GM21825 (cell line): ENCODE measurements around the gene FRA10AC1.

ENCODE experiments used
- ATAC-seq: cut with Tn5 transposase; IDR thresholded peaks from one replicate; pipeline ENCODE4 v1.9.1; 2021; ENCODE audit warnings: mild to moderate bottlenecking, moderate library complexity; ENCODE audit not compliant: unreplicated experiment

FRA10AC1 gene, protein sequence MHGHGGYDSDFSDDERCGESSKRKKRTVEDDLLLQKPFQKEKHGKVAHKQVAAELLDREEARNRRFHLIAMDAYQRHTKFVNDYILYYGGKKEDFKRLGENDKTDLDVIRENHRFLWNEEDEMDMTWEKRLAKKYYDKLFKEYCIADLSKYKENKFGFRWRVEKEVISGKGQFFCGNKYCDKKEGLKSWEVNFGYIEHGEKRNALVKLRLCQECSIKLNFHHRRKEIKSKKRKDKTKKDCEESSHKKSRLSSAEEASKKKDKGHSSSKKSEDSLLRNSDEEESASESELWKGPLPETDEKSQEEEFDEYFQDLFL

DNA sequence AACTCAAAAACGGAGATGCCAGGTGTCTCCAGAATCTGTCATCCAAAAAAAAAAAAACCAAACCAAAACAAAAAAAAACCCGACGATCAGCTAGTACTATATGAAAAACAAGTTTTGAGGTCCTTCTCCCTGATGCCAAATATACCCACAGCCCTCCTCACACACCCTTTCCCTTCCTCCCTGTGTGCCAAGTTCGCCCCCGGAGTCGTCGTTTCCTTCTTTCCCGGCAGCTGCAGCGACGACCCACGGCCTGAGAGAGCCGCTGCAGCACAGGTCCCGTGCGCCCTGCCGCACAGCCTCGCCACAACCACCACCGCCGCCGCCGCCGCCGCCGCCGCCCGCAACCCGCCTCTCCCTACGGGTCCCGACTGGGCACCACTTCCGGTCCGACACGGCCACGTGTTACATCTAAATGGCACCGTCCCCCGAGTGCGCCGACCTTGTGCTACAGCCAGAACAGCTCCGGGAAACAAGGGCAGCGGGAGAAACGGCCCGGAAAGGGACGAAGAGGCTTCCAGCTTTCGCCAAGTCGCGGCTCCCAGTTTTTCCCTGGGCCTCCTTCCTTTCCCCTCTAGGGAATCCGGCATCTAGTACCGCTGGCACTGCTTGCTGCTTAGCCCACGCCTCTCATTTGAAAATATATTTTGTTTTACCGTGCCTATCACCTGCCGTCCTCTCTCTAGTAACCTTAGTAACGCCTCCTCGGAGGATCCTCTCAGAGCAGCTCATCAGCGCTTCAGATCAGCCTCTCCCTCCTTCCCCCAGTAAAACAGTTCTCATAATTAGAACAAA lies at the start of gene FRA10AC1:
Gene FRA10AC1 (minus strand): TSS at position 383 of the 792 bp plus-strand sequence. CDS start 2,486 bp downstream, outside the sequence.
- peak; percentile 69 for ATAC-seq

DNA sequence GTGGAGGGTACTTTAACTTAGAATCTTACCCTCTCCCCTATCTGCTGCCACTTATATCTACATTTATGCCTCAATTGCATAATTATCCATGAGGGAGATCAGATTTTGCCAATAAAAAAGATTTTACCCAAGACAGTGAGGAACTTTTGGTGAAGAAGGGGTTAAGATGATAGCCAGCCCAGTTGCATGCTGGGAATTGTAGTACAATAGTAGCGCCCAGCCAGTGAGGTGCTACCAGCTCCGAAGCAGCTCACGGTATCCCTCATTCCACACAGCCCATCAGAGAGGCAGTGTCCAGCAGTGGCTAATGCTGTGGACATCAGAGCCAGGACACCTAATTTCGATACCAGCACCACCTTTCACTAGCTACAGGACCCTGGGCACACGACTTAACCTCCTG lies 49.4 kb upstream of the FRA10AC1 start:
- ATAC-seq: no peak

DNA sequence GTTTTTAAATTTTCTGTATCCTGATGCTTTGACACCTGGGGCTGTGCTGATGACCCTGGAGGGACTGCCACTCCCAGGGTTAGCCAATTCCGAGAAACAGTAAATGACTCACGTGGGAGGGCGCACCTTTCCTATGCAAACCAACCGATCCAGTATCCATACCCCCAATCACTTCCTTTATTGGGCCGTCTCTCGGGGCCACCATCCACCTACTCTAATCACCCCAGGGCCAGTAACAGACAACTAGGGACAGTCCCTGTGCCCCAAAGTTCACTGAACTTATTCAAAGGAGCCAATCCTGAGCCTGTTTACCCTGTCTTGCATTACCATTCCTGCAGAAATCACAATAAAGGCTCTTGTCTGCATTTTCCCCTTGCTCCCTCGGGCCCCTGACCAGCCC lies 48.7 kb upstream of the FRA10AC1 start:
- no peak for ATAC-seq

DNA sequence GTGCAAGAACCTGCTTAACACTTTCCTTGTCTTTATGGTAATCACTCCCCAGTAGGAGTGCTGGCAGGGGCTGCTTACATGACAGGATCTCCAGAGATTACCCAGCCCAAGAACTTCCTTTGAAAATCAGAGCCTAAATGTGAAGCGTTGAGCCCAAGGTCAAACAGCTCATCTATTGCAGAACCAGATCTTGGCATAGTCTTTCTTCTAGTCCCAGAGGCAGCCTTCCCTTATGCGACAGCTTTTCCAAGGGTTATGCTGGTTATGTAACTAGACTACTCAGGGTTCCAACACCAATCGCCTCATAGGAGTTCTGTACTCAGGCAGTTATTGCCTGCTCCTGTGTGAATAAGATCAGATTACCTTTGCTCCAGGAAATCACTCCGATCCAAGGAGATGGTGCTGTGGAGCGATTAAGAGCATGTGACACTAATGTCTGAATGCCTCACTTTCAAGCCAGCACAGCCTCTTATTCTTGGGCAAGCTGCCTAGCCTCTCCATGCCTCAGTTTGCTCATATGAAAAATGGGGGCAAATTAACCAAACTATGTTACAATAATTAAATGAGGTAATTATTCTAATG lies 46.9 kb upstream of the FRA10AC1 start:
- ATAC-seq: no peak

DNA sequence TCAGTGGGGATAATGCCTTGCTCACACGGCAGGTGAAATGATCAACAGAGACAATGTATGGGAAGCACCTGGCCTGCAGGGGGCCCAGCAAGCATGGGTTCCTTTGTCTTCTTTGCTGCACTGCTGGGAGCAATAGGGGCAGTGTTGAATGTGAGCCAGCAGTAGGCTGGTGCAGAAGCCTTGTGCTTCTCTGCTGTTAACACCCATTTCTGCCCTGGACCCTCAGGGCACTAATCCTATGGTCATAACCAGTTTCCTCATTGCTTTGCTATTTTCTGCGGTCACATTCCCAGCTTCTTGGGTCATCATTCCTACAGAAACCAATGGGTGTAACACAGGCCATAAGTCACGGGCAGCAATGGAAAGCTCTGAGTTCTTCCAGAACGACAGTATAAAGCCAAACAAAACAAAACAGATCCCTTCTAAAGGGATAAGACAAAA lies 44.5 kb upstream of the FRA10AC1 start:
- ATAC-seq: no peak

DNA sequence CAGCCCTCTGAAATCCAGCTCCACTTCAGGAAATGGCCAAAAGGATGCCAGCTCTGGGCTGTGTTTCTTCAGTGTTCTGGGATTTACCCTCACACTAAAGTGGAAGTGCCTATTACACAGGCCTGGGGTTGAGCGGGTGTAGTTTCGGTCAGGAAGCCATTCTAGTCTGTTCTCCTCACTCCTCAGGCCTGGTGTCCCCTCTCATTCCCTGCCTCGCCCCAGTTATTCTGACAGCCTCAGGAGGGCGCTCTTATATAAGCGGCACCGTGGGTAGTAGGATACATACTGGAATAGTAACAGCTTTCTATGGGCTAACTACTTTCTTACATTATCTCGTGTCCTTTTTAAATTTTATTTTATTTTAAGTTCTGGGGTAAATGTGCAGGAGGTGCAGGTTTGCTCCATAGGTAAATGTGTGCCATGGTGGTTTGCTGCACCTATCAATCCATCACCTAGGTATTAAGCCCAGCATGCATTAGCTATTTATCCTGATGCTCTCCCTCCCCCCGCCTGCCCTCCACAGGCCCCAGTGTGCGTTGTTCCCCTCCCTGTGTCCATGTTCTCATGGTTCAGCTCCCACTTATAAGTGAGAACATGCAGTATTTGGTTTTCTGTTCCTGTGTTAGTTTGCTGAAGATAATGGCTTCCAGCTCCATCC lies 43.1 kb upstream of the FRA10AC1 start:
- no peak for ATAC-seq

DNA sequence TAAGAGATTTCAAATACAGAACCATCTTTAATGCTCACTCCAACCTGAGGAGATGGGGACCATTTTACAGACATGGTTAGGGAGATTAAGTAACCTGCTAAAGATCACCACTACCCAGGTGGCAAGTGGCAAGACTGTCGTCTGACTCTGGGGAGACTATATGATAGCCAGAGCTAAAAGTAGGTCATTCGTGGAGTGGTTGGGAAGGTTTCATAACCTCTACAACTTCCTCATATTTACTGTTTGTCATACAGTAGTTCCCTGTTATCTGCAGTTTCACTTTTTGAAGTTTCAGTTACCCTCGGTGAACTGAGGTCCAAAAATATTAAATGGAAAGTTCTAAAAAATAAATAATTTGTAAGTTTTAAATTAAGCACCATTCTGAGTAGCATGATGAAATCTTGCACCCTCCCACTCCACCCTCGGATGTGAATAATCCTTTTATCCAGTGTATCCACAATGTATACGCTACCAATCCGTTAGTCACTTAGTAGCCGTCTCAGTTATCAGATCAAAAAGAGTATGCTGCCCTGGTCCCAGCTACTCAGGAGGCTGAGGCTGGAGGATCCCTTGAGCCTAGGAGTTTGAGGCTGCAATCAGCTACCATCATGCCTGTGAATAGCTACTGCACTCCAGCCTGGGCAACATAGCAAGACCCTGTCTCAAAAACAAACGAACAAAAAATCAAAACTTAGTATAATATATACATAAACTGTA lies 40.4 kb upstream of the FRA10AC1 start:
- ATAC-seq: peak; percentile 79

DNA sequence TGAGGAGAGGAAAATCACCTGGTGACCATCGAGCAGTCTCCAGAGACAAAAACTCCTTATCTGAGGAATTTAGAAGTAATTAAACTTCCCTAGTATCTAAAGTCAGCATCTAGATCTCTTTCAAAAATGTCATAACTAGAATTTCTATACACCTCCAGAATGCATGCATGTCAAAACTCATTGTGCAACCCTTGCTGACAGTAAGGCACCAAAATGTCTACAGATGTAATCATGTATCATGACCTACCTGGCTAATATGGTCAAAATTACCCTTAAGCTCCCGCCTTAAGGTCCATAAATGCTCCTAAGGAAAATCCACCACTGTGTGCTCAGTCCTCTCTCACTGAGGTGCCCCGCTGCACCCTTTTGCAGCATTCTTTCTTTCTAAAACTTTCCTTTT lies 39.0 kb upstream of the FRA10AC1 start:
- ATAC-seq: no peak

DNA sequence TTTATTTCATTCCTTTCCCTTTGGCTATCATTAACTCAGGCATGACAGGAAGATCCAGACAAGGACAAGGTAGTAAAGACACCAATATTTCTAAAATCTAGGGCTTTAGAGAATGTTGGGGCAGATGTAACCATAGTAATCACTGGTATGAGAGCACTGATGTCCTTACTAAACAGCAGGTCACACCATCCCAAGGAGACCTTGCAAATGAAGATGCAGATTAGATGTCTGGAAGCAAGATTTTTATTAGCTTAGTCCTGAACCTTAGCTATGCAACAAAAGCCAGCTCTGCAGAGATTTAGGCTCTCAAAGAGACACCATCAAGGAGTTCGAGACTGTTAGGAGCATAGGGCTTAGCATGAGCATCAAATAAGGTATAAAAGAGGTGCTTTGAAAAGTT lies 23.6 kb upstream of the FRA10AC1 start:
- no peak for ATAC-seq

DNA sequence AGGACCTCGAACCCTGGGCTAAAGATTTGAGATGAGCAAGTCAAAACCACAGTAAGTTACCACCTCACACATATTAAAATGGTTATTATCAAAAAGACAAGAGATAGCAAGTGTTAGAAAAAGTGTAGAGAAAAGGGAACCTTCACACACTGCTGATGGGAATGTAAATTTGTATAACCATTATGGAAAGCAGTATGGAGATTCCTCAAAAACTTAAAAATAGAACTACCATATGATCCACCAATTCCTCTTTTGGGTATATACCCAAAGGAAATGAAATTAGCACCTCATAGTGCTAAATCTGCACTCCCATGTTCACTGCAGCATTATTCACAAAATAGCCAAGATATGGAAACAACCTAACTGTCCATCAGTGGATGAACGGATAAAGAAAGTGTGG lies 20.8 kb upstream of the FRA10AC1 start:
- ATAC-seq: no peak

DNA sequence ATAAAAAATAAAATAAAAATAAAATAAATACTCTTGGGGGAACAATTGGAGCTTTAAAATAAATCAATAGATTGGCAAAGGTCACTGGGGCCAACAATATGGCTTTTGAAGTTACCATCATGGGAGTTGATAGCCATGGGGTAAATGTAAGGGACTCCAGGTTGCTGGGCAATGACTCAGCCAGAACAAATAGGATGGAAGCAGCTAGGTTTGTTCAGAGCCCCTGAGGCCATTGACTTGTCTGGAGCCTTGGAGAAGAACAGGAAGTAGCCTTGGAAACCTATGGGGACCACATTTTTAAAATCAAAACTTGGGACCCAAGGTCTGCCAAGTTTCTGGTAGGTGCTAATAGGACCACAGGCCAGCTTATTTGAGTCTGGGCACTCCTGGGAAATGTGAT lies 20.2 kb upstream of the FRA10AC1 start:
- ATAC-seq: no peak

DNA sequence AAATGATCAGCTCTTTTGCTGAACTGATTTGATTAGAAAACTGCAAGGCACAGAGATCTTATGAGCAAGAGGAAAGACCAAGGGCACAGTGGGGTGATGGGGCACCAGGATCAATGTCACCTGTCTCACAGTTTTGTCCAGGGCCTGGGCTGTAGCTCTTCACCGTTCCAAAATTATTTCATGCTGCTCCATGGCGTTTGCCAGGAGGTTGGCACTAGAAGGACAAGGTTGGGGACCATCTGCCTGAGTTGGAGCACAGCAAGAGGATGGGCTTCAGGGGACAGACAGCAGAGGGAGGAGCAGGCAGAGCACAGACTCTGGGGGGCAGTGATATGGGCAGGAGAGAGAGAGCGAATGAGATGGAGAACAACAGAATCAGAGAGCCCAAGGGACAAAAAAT lies 17.5 kb upstream of the FRA10AC1 start:
- ATAC-seq: no peak

DNA sequence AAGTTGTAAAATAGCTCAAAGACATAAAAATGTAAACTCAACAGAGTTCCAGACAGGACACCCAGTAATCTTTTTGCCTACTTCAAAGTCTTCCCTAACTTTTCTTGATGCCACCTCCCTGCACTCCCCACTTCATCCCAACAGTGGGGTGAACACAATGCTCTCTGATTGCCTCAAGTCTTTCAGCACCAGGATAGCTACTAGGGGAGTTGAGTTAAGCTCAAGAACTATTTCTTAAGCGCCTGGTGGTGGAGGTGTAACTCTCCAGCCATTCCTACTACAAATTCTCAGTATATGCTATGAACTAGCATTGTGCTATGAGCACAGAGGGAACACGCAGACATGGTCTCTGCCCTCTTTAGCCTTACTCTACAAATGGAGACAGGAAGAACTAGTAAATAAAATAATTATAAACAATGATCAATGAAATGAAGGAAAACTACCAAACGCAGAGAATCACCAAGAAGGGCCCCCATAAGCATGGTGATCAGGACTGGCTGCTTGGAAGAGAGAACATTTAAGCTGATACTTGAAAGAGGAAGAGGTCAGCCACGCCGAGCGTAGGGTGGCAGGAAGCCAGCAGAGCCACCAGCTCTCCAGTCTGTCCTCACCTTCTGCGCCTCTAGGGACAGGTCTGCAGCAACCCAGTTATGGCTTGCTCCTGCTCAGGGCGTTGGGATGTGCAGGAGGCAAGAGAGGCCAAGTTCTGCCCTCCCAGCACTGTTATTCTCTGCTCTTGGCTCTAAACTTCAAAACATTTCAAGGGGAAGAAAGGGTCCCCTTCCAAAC lies 16.7 kb upstream of the FRA10AC1 start:
- peak; percentile 63 for ATAC-seq

DNA sequence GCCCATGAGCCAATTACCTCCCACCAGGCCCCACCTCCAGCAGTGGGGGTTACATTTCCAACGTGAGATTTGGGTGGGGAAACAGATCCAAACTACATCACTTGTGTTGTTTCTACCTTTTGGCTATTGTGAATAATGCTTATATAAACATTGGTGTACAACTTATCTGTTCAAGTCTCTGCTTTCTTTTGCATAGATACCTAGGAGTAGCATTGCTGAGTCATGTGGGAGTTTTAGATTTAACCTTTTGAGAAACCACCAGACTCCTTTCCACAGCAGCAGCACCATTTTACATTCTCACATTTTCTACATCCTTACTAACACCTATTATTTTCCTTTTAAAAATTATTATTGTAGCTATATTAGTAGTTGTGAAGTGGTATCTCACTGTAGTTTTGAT lies 14.4 kb upstream of the FRA10AC1 start:
- ATAC-seq: no peak

DNA sequence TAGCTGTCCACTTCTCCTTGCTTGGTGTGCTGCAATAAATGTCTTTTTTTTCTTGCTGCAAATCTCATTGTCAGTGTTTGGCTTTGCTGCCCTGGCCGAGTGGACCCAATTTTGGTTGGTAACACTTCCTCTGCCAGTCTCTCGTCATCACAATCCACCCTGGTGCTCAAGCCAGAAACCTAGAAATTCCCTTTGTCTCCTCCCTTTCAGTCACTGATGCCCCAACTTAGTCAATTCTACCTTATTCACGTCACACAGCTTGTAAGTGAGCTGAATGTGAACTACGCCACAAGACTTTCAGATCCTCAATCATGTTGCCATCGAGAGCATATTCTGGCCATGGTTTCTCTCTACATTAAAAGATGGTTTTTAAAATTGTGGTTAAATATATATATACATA lies 13.0 kb upstream of the FRA10AC1 start:
- peak; percentile 84 for ATAC-seq

DNA sequence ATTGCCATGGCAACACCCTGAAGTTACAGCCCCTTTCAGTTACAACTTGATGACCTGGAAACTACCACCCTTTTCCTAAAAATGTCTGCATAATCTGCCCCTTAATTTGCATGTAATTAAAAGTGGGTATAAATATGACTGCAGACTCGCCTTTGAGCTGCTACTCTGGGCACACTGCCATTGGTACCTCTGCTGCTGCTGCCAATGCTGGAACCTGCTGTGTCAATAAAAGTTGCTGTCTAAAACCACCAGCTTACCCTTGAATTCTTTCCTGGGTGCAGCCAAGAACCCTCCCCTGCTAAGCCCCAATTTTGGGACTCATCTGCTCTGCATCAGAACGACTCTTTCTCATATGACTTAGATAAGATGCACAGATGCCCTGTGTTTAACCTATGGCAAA lies 10.2 kb upstream of the FRA10AC1 start:
- ATAC-seq: no peak

DNA sequence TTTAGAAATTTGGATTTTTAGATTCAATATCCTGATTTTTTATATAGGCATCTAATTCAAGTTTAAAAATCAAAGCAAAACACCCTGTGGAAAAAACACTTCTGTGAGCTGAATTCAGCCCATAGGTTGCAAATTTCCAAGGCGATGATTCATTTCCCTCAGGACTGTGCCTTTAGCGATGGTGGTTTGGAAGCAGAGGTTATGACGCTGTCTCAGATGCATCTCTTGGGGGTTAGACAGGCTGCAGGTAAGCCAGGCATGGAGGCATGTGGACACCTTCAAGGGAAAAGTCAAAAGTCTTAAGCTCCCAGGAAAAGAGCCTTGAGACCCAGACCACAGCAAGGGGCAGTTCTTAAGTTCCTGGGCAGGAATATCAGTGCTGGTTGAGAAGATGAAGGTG lies 9.5 kb upstream of the FRA10AC1 start:
- no peak for ATAC-seq

DNA sequence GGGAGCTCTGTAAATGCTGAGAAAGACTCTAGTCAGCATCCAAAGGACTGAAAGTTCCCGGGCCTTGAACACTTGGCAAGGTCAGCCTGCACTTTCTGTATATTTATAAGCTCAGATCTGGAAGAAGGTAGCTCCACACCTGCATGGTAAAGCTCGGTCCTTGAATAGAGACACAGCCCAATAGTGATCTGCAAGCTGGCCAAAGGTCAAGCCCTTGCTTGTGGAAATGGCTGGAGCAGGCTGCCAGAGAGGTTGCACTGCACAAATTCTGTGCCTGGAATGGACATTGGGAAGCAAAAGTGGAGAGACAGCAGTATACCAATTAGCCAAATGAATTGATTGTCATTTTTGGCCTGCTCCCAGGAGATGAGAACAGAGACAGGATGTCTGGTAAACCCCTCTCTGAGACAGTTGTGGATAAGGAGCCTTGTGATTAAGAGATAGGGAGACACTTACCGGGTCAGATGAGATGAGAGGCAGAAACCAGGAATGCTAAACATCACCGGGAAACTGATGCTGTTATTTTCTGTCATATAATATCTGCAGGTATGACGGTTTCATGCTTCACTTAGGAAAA lies 8.0 kb upstream of the FRA10AC1 start:
- ATAC-seq: no peak

DNA sequence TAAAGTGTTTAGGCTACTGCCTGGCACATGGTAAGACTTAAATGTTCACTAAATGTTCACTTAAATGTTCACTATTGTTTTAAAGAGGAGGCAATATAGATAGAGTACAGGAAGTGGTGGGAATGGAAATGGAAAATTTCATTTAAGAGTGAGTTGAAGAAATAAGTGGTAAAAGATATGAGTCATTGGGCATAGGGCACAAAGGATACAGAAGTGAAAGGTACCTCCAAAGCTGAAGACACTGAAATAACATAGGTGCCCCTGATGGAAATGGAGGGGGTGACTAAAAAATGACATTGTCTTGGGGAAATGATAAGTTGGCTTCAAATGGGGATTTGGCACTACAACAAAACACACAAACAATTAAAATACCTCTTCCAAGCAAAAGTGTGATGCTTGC lies 5.2 kb upstream of the FRA10AC1 start:
- no peak for ATAC-seq

DNA sequence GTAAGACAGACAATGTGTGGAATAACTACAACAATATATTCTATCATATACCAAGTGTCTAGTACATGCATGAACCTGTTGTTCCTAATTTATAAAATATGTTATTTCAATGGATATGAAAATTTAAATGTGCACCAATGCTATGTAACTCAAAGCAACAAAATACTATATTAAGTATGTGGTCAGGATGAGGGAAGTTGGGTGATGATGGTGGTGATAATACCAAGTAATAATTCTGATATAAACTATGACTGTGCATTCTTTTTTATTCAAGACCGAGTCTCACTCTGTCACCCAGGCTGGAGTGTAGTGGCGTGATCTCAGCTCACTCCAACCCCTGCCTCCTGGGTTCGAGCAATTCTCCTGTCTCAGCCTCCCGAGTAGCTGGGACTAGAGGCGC lies 2.1 kb upstream of the FRA10AC1 start:
- no peak for ATAC-seq
